ENCODE measurements around the gene AMBN. TPM values are rescaled to one million over a fixed set of nuclear protein-coding genes. Genes with fewer than 3 reads are reported as not detected.
"Not testable (repeated sequence)": the region's sequence is repeated elsewhere in the genome, so short reads cannot be mapped to it uniquely, and the experiment has no call there.

Gene AMBN
- total RNA-seq, 1 experiment from 2014 or later: not detected

GRCh38 chr4:70628444-70628843 is 36.4 kb downstream of the AMBN start, which contains the start of gene ENAM:
TSS of gene ENAM (plus strand) at chr4:70628744. CDS start at chr4:70629501, 757 bp downstream.
- no peak for DNase-seq
- no peaks in the 10 kb centered on the region for H3K9me3 ChIP-seq (replicated peaks)
- H3K4me3 ChIP-seq: no peak within 1 kb of the TSS
- no peaks in the 10 kb centered on the region for H3K36me3 ChIP-seq
- H3K27ac ChIP-seq: no peak within 1 kb of the TSS
- H3K27me3 ChIP-seq: no peaks in the 10 kb centered on the region
- H3K4me1 ChIP-seq: no peaks in the 10 kb centered on the region

- no peaks in the 10 kb centered on the region for H3K27me3 ChIP-seq
- no peak overlapping the region for H3K27ac ChIP-seq
- DNase-seq: no peak
- H3K4me1 ChIP-seq: no peaks in the 10 kb centered on the region
- no peaks in the 10 kb centered on the region for H3K9me3 ChIP-seq (replicated peaks)
- no peak overlapping the region for H3K4me3 ChIP-seq
- no peaks in the 10 kb centered on the region for H3K36me3 ChIP-seq
Measured at GRCh38 chr4:70629469-70630090, 37.5 kb downstream of the AMBN start.

DNA sequence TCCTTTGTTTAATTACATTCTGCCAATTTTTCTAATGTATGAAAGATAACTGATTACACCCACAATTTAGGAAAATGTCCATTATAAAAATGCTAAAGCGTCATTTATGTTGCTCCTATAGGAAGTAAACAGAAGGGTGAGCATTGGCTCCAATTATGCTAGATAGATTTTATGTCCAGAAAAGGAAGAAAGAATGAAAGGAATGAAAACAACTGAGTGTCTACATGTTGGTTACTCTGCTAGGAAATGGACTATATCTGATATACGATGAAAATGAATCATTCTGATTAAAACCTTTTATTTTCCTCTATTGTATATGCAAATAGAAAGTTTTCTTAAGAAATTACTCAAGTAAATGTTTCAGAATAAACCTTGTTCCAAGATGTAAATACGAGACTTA is 38.1 kb downstream of the AMBN start:
- Histone ChIP-seq H3K4me1 (no peaks in the 10 kb centered on the region), H3K36me3 (no peaks in the 10 kb centered on the region), H3K27me3 (no peaks in the 10 kb centered on the region), H3K27ac (no peak overlapping the region), H3K4me3 (no peak overlapping the region), H3K9me3 (replicated peaks) (no peaks in the 10 kb centered on the region)
- no peak for DNase-seq

- no peak overlapping the region for H3K27ac ChIP-seq
Measured at GRCh38 chr4:70632028-70632427, 40.0 kb downstream of the AMBN start.

GRCh38 chr4:70634482-70634881 is 42.4 kb downstream of the AMBN start:
- DNase-seq: no peak
- Histone ChIP-seq H3K27me3 (no peaks in the 10 kb centered on the region), H3K27ac (no peak overlapping the region), H3K36me3 (no peaks in the 10 kb centered on the region), H3K4me3 (no peak overlapping the region), H3K4me1 (no peaks in the 10 kb centered on the region), H3K9me3 (replicated peaks) (no peaks in the 10 kb centered on the region)

More at GRCh38 chr4:70632028-70632427, 40.0 kb downstream of the AMBN start:
- Histone ChIP-seq H3K4me1 (no peaks in the 10 kb centered on the region), H3K36me3 (no peaks in the 10 kb centered on the region), H3K27me3 (no peaks in the 10 kb centered on the region), H3K9me3 (replicated peaks) (no peaks in the 10 kb centered on the region), H3K4me3 (no peak overlapping the region)
- no peak for DNase-seq

DNA sequence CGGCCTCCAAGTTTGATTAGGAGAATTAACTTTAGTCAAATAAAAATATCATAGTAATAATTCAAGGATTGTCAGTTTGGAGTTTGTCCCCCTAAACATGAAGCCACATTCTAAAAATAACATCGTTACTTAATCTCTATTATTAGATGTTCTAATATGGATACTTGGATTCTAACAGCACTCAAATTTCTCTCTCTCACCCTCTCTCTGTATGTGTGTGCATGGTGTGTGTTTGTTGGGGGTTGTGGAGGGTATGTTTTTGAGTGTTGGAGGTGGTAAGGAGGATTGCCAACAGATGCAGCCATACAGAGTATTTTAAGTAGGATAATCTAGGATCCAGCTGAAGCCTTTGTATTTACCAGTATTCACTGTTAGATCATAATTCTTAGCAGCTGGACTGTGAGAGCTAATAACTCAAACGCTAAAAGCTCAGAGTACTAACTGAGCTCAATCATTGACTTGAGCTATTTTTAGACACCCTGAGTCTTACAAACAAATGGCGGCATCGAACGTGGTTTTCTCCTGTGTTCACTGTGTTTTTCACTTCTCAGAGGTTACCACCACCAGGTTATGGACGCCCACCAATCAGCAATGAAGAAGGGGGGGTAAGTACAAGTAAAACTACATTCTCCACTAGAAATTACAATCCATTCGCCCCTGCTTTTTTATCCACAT is 45.3 kb downstream of the AMBN start:
- no peak for DNase-seq
- H3K9me3 ChIP-seq (replicated peaks): no peaks in the 10 kb centered on the region
- H3K4me3 ChIP-seq: no peak overlapping the region
- H3K27me3 ChIP-seq: no peaks in the 10 kb centered on the region
- no peaks in the 10 kb centered on the region for H3K4me1 ChIP-seq
- no peaks in the 10 kb centered on the region for H3K36me3 ChIP-seq
- no peak overlapping the region for H3K27ac ChIP-seq

- no peaks in the 10 kb centered on the region for H3K9me3 ChIP-seq (replicated peaks)
- no peaks in the 10 kb centered on the region for H3K36me3 ChIP-seq
- no peaks in the 10 kb centered on the region for H3K4me1 ChIP-seq
- H3K27me3 ChIP-seq: no peaks in the 10 kb centered on the region
- DNase-seq: no peak
- no peak overlapping the region for H3K27ac ChIP-seq
- no peak overlapping the region for H3K4me3 ChIP-seq
Measured at GRCh38 chr4:70640192-70640591, 48.1 kb downstream of the AMBN start.

DNA sequence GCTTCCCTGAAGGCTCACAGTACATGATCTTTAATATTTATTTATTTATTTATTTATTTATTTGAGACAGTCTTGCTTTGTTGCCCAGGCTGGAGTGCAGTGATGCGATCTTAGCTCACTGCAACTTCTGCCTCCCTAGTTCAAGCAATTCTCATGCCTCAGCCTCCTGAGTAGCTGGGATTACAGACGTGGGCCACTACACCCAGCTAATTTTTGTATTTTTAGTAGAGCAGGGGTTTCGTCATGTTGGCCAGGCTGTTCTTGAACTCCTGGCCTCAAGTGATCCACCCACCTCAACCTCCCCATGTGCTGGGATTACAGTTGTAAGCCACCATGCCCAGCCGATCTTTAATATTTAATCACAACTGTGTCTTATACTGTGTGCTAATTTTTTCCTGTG is 58.7 kb downstream of the AMBN start:
- H3K4me3 ChIP-seq, DNase-seq: not testable (repeated sequence)

DNA sequence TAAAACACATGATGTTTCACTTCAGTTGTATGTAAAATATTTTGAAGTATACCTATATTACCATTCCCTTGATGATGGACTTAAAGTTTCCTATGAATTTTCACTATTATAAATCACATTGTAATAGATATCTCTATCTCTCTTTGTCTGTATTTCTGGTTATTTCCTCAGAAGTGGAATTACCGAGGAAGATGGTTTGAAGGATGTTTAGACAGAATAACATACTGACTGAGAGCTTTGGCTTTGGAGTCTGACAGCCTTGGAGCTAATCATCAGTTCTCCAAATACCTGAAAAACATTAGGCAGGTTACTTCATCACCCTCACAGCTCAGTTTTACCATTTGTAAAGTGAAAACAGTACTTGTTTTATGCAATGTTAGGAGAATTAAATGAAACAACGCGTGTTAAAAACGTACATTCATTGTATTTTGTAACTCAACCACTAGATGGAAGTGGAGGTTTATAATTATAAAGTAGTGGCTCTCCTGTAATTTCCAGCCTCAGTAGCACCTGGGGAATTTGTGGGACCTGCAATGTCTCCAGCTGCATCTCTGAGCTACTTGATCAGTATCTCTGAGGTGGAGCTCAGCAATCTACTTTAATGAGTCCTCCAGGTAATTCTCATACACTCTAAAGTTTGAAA is 59.9 kb downstream of the AMBN start:
- Histone ChIP-seq H3K4me1 (no peaks in the 10 kb centered on the region), H3K9me3 (replicated peaks) (no peaks in the 10 kb centered on the region), H3K27me3 (no peaks in the 10 kb centered on the region; the same call in 1 of the 2 replicates), H3K36me3 (no peaks in the 10 kb centered on the region), H3K4me3 (no peak overlapping the region), H3K27ac (no peak overlapping the region)
- DNase-seq: peak in 1 of 2 experiments; percentile 51

More for the DNA sequence above, 58.7 kb downstream of the AMBN start:
- not testable (repeated sequence) for H3K27me3 ChIP-seq; H3K9me3 ChIP-seq (replicated peaks); H3K4me1 ChIP-seq; H3K36me3 ChIP-seq; H3K27ac ChIP-seq

- DNase-seq: no peak
- Histone ChIP-seq H3K9me3 (replicated peaks) (no peaks in the 10 kb centered on the region), H3K27me3 (no peaks in the 10 kb centered on the region; the same call in 1 of the 2 replicates), H3K27ac (no peak overlapping the region), H3K4me1 (no peaks in the 10 kb centered on the region), H3K36me3 (no peaks in the 10 kb centered on the region), H3K4me3 (no peak overlapping the region)
Measured at GRCh38 chr4:70654605-70655011, 62.6 kb downstream of the AMBN start.

Other genes with a start within 250 kb of the AMBN start
- gene SMR3A, start 231.5 kb upstream of the AMBN start, total RNA-seq (2014; rRNA removed; shearing (Covaris generic)): not detected in 2 replicates
- gene SMR3B, start 209.1 kb upstream of the AMBN start, total RNA-seq (2014; rRNA removed; shearing (Covaris generic)): not detected in 2 replicates
- not detected in 2 replicates for gene OPRPN, start 194.3 kb upstream of the AMBN start, total RNA-seq (2014; rRNA removed; shearing (Covaris generic))
- 0.06 TPM in 1 of 2 replicates, not detected in the other for gene MUC7, start 120.1 kb upstream of the AMBN start, total RNA-seq (2014; rRNA removed; shearing (Covaris generic))
- gene AMTN, start 73.7 kb upstream of the AMBN start, total RNA-seq (2014; rRNA removed; shearing (Covaris generic)): 0.23 and 0.26 TPM in 2 replicates
- not detected in 2 replicates for gene ENAM, start 36.5 kb downstream of the AMBN start, total RNA-seq (2014; rRNA removed; shearing (Covaris generic))
- not detected in 2 replicates for gene JCHAIN, start 74.3 kb downstream of the AMBN start, total RNA-seq (2014; rRNA removed; shearing (Covaris generic))
- gene UTP3, start 96.3 kb downstream of the AMBN start, total RNA-seq (2014; rRNA removed; shearing (Covaris generic)): 30.9 and 31.0 TPM in 2 replicates
- gene RUFY3, start 129.7 kb downstream of the AMBN start, total RNA-seq (2014; rRNA removed; shearing (Covaris generic)): 64.4 and 70.3 TPM in 2 replicates
- 114 and 121 TPM in 2 replicates for gene GRSF1, start 247.6 kb downstream of the AMBN start, total RNA-seq (2014; rRNA removed; shearing (Covaris generic))